Gastroesophageal sphincter (tissue), 4 donors: ENCODE data around the gene HLA-B. TPM values are rescaled to one million over a fixed set of nuclear protein-coding genes. Genes with fewer than 3 reads are reported as not detected.
A peak's percentile ranks its signal among the peaks of the same experiment; 100 is the strongest.

Experiments used
- ATAC-seq: fragments of 150-250 bp; one replicate; pipeline ENCODE4 v1.9.1; 2016; ENCODE audit warnings: mild to moderate bottlenecking, moderate library complexity
- H3K27ac ChIP-seq, 4 donors: fragments of 200-600 bp; sonication (generic) in 3 of 4; 1 replicate in 3 of 4; 2 replicates in 1 of 4; pipeline ENCODE4 v1.5.1; 2016 to 2019
- H3K27me3 ChIP-seq: fragments of 200-600 bp; sonication (generic); one replicate; pipeline ENCODE4 v1.5.1; 2019
- H3K36me3 ChIP-seq, 2 donors: fragments of 200-600 bp; sonication (generic); one replicate each; pipeline ENCODE4 v1.5.1; 2019; ENCODE audit warnings: control low read depth in 1 of 2
- H3K4me1 ChIP-seq, 3 donors: fragments of 200-600 bp; sonication (generic); 1 replicate in 2 of 3; 2 replicates in 1 of 3; pipeline ENCODE4 v1.5.1; 2016 to 2019; ENCODE audit warnings: control low read depth in 2 of 3
- H3K4me3 ChIP-seq, 2 donors: fragments of 200-600 bp; sonication (generic); one replicate each; pipeline ENCODE4 v1.5.1; 2019; ENCODE audit warnings: mild to moderate bottlenecking in 1 of 2, moderate library complexity in 1 of 2
- H3K9me3 ChIP-seq, 3 donors: fragments of 200-600 bp; sonication (generic); one replicate each; pipeline ENCODE4 v1.5.1; 2017 to 2019; ENCODE audit warnings: control low read depth in 2 of 3
- CTCF ChIP-seq, 4 experiments: fragments of 200-600 bp in 2 of 4; fragments of 450-650 bp in 2 of 4; sonication (generic) in 1 of 4; IDR thresholded peaks; one replicate each; pipeline ENCODE4 v1.5.1; 2017 to 2019; ENCODE audit warnings: antibody characterized with exemption in 4 of 4, mild to moderate bottlenecking in 2 of 4, moderate library complexity in 2 of 4
- EP300 ChIP-seq: sonication (generic); formaldehyde crosslinking; IDR thresholded peaks from one replicate; pipeline ENCODE4 v1.6.1; 2017; ENCODE audit warnings: antibody characterized with exemption, mild to moderate bottlenecking
- POLR2A ChIP-seq, 2 donors: fragments of 450-650 bp; IDR thresholded peaks; one replicate each; pipeline ENCODE4 v1.6.1; 2017; ENCODE audit warnings: antibody characterized with exemption in 2 of 2, mild to moderate bottlenecking in 2 of 2, moderate library complexity in 1 of 2
- POLR2AphosphoS5 ChIP-seq: sonication (generic); formaldehyde crosslinking; IDR thresholded peaks from one replicate; pipeline ENCODE4 v1.6.1; 2017; ENCODE audit warnings: antibody characterized with exemption
- WGBS, 2 donors: methylation state at CpG; one replicate each; pipeline ENCODE4 v1.1.5; 2018; ENCODE audit warnings: low coverage in 1 of 2; 5-methylcytosine and 5-hydroxymethylcytosine counted together
- total RNA-seq, 4 donors: library from RNA; depleted of rRNA; stranded (reverse); fragments of >200 nt; gene quantifications; one replicate each; pipeline ENCODE4 v1.1.0, GENCODE V29; 2016

Gene HLA-B
- total RNA-seq, 4 donors from 2014 or later = 299 to 991 (median 620) TPM

GRCh38 chr6:31355583-31355948, 1.4 kb downstream of the HLA-B start:
- ATAC-seq = no peak
- 70% methylated on average over 3 of the region's 5 CpGs; no CpG with 5 or more reads in 1 of the 2 donors for WGBS, 2 donors
- Histone ChIP-seq H3K4me1 (peaks cover 0 to 20% (median 5%) of the 10 kb centered on the region in 3 donors), H3K9me3 (no peaks in the 10 kb centered on the region), H3K4me3 (peak overlapping the region; percentile 58 to 66), H3K27ac (peak overlapping the region in 1 of 4 donors; percentile 82), H3K36me3 (peaks cover 0 to 22% of the 10 kb centered on the region in 2 donors), H3K27me3 (no peaks in the 10 kb centered on the region)
- TF ChIP-seq CTCF (IDR thresholded peaks at IDR 0.05) (no peak), POLR2A (IDR thresholded peaks at IDR 0.05) (no peak), EP300 (no peak), POLR2AphosphoS5 (no peak)

GRCh38 chr6:31354864-31355582, 2.0 kb downstream of the HLA-B start:
- 80% methylated on average over 1 of the region's 11 CpGs; no CpG with 5 or more reads in 1 of the 2 donors for WGBS, 2 donors
- no peaks in the 10 kb centered on the region for H3K9me3 ChIP-seq
- peak overlapping the region in 1 of 4 donors; percentile 82 for H3K27ac ChIP-seq
- no peaks in the 10 kb centered on the region for H3K27me3 ChIP-seq
- no peak for ATAC-seq
- TF ChIP-seq CTCF (IDR thresholded peaks at IDR 0.05) (no peak), EP300 (no peak), POLR2AphosphoS5 (no peak), POLR2A (IDR thresholded peaks at IDR 0.05) (no peak)
- peaks cover 0 to 22% of the 10 kb centered on the region in 2 donors for H3K36me3 ChIP-seq
- peaks cover 0 to 20% (median 5%) of the 10 kb centered on the region in 3 donors for H3K4me1 ChIP-seq
- H3K4me3 ChIP-seq = peak overlapping the region in 1 of 2 donors; percentile 66

- 63 to 69% methylated on average over 4 to 5 of the region's 11 CpGs for WGBS, 2 donors
- no peaks in the 10 kb centered on the region for H3K9me3 ChIP-seq
- peaks cover 0 to 22% of the 10 kb centered on the region in 2 donors for H3K36me3 ChIP-seq
- H3K4me1 ChIP-seq = peaks cover 0 to 20% (median 5%) of the 10 kb centered on the region in 3 donors
- H3K4me3 ChIP-seq = peak overlapping the region in 1 of 2 donors; percentile 66
- no peak for ATAC-seq
- no peak for TF ChIP-seq POLR2AphosphoS5
- TF ChIP-seq CTCF (IDR thresholded peaks at IDR 0.05) = no peak
- TF ChIP-seq POLR2A (IDR thresholded peaks at IDR 0.05) = no peak
- no peak for TF ChIP-seq EP300
- no peak overlapping the region for H3K27ac ChIP-seq
- no peaks in the 10 kb centered on the region for H3K27me3 ChIP-seq
These were observed 2.7 kb downstream of the HLA-B start for GRCh38 chr6:31354158-31354863.

GRCh38 chr6:31353384-31353945, 3.5 kb downstream of the HLA-B start:
- ATAC-seq = no peak
- Histone ChIP-seq H3K36me3 (peaks cover 0 to 22% of the 10 kb centered on the region in 2 donors), H3K4me3 (no peak overlapping the region), H3K27me3 (no peaks in the 10 kb centered on the region), H3K27ac (no peak overlapping the region), H3K9me3 (no peaks in the 10 kb centered on the region), H3K4me1 (peaks cover 0 to 20% (median 5%) of the 10 kb centered on the region in 3 donors)
- TF ChIP-seq POLR2A (IDR thresholded peaks at IDR 0.05) = no peak
- TF ChIP-seq CTCF (IDR thresholded peaks at IDR 0.05) = no peak
- no peak for TF ChIP-seq POLR2AphosphoS5
- TF ChIP-seq EP300 = no peak
- WGBS, 2 donors = 33 to 68% methylated on average over 1 to 6 of the region's 6 CpGs
